Right lung (tissue), 5 donors: ENCODE measurements around the gene GSK3B. TPM values are rescaled to one million over a fixed set of nuclear protein-coding genes. Genes with fewer than 3 reads are reported as not detected.
"Not testable (repeated sequence)": the region's sequence is repeated elsewhere in the genome, so short reads cannot be mapped to it uniquely, and the experiment has no call there.

ENCODE experiments used
- DNase-seq, 2 donors: peaks; one replicate each; pipeline ENCODE4 v3.0.0-alpha.2; 2013
- polyA plus RNA-seq, 5 donors: library from polyadenylated mRNA; unstranded; fragments of 120-200 nt; gene quantifications; one replicate each; pipeline versions ENCODE4 v1.2.1 to v1.2.3, GENCODE V29; 2013; ENCODE audit warnings: inconsistent platforms in 1 of 5, low replicate concordance in 1 of 5; ENCODE audit not compliant: insufficient read length in 5 of 5, insufficient read depth in 1 of 5

The GSK3B gene
- polyA plus RNA-seq, 5 donors, result 28.9 to 45.3 (median 39.1) TPM

GRCh38 chr3:120021523-120021922 lies 72.7 kb downstream of the GSK3B start:
- no peak for DNase-seq

GRCh38 chr3:120018299-120018698 lies 75.9 kb downstream of the GSK3B start:
- no peak for DNase-seq

DNA sequence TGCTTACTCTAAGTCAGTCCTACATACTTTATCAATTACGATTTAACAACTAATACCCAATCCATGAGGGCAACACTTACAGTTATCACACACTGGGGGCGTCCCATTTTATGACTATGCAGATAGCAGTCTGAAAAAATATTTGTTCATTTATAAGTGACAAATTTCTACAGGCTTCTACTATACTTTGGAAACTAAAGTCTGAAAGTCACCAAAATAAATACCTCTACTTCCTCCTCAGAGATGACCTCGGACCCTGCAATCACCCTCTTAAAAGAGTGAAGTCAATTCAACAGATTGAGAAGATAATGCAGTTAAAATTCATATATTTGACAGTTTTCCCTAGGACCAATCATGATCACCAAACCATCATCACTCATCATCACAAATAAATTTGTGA lies 76.6 kb downstream of the GSK3B start:
- DNase-seq, result no peak

DNA sequence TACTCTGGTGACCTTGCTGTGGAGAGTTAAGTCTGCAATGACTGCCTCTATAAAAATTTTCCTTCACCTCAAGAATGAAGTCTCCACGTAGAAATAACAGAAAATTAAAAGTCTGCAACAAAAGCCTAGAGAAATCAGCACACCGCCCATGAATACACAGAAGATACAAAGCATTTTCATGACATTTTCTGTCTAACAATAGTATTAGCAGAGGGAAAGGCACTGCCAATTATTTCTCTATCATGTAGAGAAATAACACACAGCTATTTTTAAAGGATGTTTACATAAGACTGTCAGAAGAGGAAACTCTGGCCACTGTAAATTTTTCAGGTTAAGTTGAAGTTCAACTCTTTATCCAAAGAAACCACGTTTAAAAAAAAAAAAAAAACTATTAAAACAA lies 80.8 kb downstream of the GSK3B start:
- DNase-seq, result no peak

DNA sequence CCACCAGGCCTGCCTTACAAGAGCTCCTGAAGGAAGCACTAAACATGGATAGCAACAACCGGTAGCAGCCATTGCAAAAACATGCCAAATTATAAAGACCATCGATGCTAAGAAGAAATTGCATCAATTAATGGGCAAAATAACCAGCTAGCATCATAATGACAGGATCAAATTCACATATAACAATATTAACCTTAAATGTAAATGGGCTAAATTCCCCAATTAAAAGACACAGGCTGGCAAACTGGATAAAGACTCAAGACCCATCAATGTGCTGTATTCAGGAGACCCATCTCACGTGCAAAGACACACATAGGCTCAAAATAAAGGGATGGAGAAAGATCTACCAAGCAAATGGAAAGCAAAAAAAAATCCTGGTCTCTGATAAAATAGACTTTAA lies 88.5 kb downstream of the GSK3B start:
- not testable (repeated sequence) for DNase-seq

DNA sequence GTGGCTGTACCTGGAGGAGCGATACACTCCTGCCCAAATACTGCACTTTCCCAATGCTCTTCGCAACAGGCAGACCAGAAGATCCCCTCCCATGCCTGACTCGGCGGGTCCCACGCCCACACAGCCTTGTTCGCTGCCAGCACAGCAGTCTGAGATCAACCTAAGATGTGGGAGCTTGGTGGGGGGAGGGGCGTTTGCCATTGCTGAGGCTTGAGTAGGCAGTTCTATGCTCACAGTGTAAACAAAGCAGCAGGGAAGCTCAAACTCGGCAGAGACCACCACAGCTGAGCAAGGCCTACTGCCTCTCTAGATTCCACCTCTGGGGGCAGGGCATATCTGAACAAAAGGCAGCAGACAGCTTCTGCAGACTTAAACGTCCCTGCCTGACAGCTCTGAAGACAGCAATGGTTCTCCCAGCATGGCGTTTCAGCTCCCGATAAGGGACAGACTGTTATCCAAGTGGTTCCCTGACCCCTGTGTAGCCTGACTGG lies 90.2 kb downstream of the GSK3B start:
- not testable (repeated sequence) for DNase-seq

GRCh38 chr3:119998166-119998565 lies 96.1 kb downstream of the GSK3B start:
- no peak for DNase-seq

GRCh38 chr3:119990888-119991287 lies 103.4 kb downstream of the GSK3B start:
- DNase-seq, result no peak

GRCh38 chr3:119989981-119990655 lies 104.1 kb downstream of the GSK3B start:
- DNase-seq, result no peak

DNA sequence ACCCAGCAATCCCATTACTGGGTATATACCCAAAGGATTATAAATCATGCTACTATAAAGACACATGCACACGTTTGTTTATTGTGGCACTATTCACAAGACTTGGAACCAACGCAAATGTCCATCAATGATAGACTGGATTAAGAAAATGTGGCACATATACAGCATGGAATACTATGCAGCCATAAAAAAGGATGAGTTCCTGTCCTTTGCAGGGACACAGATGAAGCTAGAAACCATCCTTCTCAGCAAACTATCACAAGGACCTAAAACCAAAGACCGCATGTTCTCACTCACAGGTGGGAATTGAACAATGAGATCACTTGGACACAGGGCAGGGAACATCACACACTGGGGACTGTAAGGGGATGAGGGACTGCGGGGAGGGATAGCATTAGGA lies 107.4 kb downstream of the GSK3B start:
- not testable (repeated sequence) for DNase-seq

DNA sequence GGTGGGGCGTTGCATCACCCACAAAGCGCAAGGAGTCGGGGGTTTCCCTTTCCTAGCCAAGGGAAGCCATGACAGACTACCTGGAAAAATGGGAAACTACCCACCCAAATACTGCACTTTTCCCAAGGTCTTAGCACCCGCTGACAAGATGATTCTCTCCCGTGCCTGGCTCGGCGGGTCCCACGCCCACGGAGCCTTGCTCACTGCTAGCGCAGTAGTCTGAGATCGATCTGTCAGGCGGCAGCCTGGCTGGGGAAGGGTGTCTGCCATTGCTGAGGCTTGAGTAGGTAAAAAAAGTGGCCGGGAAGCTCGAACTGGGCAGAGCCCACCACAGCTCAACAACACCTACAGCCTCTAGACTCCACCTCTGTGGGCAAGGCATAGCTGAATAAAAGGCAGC lies 112.9 kb downstream of the GSK3B start:
- DNase-seq, result no peak

DNA sequence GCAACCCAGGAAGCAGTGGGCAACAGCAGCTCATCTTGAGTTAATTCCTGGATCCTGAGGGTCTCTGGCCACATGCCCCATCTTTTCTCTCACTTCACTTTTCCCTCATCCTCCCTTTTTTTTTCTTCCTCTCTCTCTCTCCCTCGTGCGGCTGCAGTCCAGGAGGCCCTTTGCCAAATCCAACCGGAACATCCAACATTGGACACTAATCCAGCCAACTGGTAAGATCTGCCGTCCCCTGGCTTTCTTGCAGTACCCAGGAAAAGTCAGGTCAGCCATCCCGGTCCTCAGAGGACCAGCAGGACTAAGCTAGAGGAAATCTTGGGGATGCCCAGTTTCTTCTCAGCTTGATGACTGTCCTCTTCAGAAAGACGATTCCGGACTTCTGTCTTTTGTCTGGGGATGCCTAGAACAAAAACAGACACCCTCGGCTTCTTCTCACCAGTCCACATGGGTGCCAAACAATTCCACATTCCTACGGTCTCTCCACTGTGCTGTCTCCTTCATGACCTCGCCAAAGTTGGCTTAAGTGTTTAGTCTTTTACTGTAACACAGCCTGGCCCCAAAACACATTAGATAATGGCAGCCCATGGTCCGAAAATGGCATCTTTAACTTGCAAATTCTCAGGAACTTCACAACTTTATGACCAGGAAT lies 115.6 kb downstream of the GSK3B start:
- DNase-seq, result no peak

- DNase-seq, result no peak
Observed at GRCh38 chr3:119977353-119977752, 116.9 kb downstream of the GSK3B start.

- DNase-seq, result no peak
Observed at GRCh38 chr3:119976214-119976613, 118.0 kb downstream of the GSK3B start.

DNA sequence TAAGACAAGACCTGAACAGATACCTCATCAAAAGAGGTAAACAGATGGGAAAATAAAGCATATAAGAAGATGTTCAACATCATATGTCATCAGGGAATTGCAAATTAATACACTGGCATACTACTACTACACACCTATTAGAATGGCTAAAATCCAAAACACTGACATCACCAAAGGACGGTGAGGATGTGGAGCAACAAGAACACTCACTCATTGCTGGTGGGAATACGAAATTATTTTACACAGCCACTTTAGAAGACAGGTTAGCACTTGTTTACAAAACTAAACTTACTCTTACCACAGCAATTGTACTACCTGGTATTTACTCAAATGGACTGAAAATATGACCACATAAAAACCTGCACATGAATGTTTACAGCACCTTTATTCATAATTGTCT lies 119.6 kb downstream of the GSK3B start:
- no peak for DNase-seq

- no peak for DNase-seq
Observed at GRCh38 chr3:119973018-119973646, 121.1 kb downstream of the GSK3B start.

- no peak for DNase-seq
Observed at GRCh38 chr3:119969759-119970158, 124.5 kb downstream of the GSK3B start.

GRCh38 chr3:119967353-119968006 lies 126.8 kb downstream of the GSK3B start:
- DNase-seq, result no peak

DNA sequence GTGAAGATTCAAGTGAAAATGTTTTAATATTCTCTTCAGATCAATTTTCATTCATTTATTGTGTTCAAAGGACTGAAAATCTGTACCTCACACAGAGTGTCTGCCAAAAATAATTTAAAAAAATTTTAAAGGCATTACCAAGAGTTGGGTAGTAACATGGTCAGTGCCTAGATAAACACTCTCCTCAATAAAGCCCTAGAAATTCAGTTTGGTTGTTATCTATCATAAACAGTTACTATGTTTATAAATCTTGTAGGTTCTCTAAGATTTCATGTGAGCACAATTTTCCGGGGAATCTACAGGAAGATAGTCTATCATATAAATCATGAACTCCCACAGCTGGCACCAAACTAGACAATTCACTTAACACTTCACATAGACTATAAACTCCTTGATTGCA lies 128.6 kb downstream of the GSK3B start:
- no peak for DNase-seq

- no peak for DNase-seq
Observed at GRCh38 chr3:119964294-119964693, 130.0 kb downstream of the GSK3B start.

- no peak for DNase-seq
Observed at GRCh38 chr3:119955972-119956371, 138.3 kb downstream of the GSK3B start.

DNA sequence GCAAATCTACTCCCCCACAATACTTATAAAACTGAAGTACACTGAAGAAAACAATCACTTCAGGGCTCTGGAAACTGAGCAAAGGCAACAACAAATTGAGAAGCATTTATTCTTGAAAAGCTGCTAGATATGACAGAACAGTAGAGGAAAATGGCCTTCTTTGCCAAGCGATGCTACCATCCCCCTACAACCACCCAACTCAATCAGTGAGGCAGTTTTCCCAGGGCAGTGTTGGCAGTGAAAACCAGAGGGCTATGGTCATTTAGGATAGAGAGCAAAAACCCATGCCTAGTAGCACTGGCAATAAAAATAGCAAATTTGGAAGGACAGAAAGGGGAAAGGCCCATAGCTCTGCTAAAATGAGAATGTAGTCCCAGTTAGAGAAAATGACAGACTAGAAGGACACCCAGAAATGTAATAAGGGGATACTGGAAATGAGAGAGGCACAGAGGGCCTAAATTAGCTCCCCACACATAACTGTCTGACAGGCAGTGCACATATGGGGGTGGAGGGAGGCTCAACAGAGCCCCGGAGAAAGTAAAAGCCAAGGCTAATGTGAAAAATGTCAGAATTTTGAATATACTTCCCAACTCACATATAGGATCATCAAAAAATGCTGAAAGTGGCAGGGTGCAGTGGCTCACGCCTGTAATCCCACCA lies 143.5 kb downstream of the GSK3B start:
- DNase-seq, result no peak
